Fibroblast of pulmonary artery (primary cell): ENCODE results near the gene ITGA8.

Experiments used
- DNase-seq: peaks from one replicate; pipeline ENCODE4 v3.0.0-alpha.2; 2010; ENCODE audit warnings: low read depth
- H3K4me3 ChIP-seq: replicated peaks from 2 replicates; pipeline ENCODE4 v1.5.1; 2011; ENCODE audit warnings: low read depth, mild to moderate bottlenecking, control low read depth, low read length, moderate library complexity
- TF ChIP-seq, protein P1 (sequence below): IDR thresholded peaks from 2 replicates; pipeline ENCODE4 v1.5.1; 2011; ENCODE audit warnings: mild to moderate bottlenecking, control low read depth, low read length, inconsistent platforms; ENCODE audit errors: missing control alignments

The ITGA8 gene

GRCh38 chr10:15550950-15551349, 168.8 kb downstream of the ITGA8 start:
- DNase-seq: no peak
- TF ChIP-seq, protein P1, sequence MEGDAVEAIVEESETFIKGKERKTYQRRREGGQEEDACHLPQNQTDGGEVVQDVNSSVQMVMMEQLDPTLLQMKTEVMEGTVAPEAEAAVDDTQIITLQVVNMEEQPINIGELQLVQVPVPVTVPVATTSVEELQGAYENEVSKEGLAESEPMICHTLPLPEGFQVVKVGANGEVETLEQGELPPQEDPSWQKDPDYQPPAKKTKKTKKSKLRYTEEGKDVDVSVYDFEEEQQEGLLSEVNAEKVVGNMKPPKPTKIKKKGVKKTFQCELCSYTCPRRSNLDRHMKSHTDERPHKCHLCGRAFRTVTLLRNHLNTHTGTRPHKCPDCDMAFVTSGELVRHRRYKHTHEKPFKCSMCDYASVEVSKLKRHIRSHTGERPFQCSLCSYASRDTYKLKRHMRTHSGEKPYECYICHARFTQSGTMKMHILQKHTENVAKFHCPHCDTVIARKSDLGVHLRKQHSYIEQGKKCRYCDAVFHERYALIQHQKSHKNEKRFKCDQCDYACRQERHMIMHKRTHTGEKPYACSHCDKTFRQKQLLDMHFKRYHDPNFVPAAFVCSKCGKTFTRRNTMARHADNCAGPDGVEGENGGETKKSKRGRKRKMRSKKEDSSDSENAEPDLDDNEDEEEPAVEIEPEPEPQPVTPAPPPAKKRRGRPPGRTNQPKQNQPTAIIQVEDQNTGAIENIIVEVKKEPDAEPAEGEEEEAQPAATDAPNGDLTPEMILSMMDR: no peak
- H3K4me3 ChIP-seq: no peak overlapping the region

GRCh38 chr10:15548331-15548730, 171.4 kb downstream of the ITGA8 start:
- TF ChIP-seq, protein P1: no peak
- no peak for DNase-seq
- no peak overlapping the region for H3K4me3 ChIP-seq

DNA sequence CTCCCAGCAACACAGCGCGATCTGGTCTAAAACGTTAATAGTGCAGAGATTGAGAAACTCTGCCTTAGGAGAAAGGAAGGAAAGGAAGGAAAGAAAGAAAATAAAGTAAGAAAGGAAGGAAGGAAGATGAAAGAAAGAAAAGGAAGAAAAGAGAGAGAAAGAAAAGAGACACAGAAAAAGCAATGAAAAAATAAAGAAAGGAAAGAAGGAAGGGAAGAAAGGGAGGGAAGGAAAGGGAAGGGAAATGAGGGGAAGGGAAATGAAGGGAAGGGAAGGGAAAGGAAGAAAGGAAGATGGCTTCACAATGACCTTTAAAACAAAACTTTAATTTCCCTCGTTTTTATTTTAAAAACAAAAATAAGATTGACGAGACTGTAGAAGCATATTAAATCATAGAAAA, 173.1 kb downstream of the ITGA8 start:
- no peak overlapping the region for H3K4me3 ChIP-seq
- no peak for DNase-seq
- TF ChIP-seq, protein P1: no peak

DNA sequence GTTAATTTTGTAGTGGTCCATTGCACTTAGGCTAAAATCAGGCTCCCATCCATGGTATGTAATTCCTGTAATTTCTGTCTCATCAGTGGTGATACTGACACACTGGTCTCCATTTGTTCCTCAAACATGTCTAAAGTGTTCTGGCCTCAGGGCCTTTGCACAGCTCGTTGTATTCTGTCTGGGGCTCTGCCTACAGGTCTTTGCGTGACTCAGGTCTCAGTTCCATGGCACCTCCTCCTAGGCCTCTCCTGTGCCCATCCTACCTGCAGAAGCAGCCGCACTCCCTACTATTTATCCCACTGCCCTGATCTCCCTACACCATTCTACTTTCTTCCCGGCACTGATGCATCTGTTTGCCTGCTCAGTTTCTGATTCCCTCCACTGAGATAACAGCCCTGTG, 173.8 kb downstream of the ITGA8 start:
- no peak for DNase-seq
- H3K4me3 ChIP-seq: no peak overlapping the region
- TF ChIP-seq, protein P1: no peak

DNA sequence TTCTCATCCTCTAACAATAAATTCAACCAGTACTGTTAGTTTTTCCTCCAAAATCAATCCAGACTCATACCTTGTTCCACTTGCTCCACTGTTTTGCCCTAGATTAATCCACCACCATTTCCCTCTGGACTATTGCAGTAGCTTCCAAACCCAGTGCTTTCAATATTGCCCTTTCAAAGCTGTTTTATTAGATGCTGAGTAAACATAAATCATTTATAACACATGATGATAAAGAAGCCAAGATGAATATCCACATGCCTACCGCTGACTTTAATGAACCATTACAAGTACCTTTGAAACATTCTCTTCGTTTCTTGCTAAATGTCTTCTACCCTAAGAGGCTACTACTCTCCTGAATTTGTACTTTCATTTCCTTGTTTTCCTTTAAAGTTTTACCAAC, 174.5 kb downstream of the ITGA8 start:
- no peak overlapping the region for H3K4me3 ChIP-seq
- DNase-seq: no peak
- TF ChIP-seq, protein P1: no peak

GRCh38 chr10:15543994-15544393, 175.7 kb downstream of the ITGA8 start:
- TF ChIP-seq, protein P1: no peak
- DNase-seq: no peak
- no peak overlapping the region for H3K4me3 ChIP-seq

DNA sequence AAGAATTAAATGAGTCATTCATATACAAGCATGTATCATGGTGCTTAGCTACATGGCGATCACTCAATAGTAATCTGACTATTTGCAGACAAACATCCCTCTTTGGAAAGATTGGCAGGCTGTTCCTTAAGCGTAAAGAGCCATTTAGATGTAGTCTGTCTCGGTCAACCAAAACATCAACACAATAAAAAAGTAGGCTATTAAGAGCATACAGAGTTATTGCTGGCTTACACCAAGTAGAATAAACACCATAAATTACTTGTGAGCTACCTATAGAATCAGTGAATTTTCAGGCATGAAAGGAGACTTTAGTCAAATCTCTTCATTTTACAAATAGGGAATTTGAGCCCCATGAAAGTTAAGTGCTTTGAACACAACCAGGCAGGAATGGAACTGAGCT, 176.9 kb downstream of the ITGA8 start:
- no peak for DNase-seq
- TF ChIP-seq, protein P1: no peak
- H3K4me3 ChIP-seq: no peak overlapping the region
